Liver (tissue), 3 donors: ENCODE measurements around the gene TLE1.

Source experiments
- EGR1 ChIP-seq, 2 donors: IDR thresholded peaks; 2 replicates each; pipeline ENCODE4 v1.6.1; 2016 to 2018; ENCODE audit warnings: antibody characterized with exemption in 2 of 2, low read depth in 2 of 2
- FOXA1 ChIP-seq: IDR thresholded peaks from 2 replicates; pipeline ENCODE4 v1.6.1; 2016; ENCODE audit warnings: antibody characterized with exemption
- JUND ChIP-seq, 2 donors: IDR thresholded peaks; 2 replicates each; pipeline ENCODE4 v1.6.1; 2016; ENCODE audit warnings: antibody characterized with exemption in 2 of 2
- RAD21 ChIP-seq, 2 donors: IDR thresholded peaks; 2 replicates each; pipeline ENCODE4 v1.6.1; 2016; ENCODE audit warnings: antibody characterized with exemption in 2 of 2, mild to moderate bottlenecking in 2 of 2
- RXRA ChIP-seq, 2 donors: IDR thresholded peaks; 2 replicates each; pipeline ENCODE4 v1.6.1; 2017 to 2018; ENCODE audit warnings: antibody characterized with exemption in 2 of 2, mild to moderate bottlenecking in 1 of 2
- SP1 ChIP-seq: IDR thresholded peaks from 2 replicates; pipeline ENCODE4 v1.6.1; 2018; ENCODE audit warnings: antibody characterized with exemption, mild to moderate bottlenecking
- TAF1 ChIP-seq: conservative IDR thresholded peaks from 2 replicates; pipeline ENCODE4 v1.6.1; 2016; ENCODE audit warnings: antibody characterized with exemption, mild to moderate bottlenecking
- YY1 ChIP-seq: IDR thresholded peaks from 2 replicates; pipeline ENCODE4 v1.6.1; 2016; ENCODE audit warnings: antibody characterized with exemption, mild to moderate bottlenecking
- ZBTB33 ChIP-seq: IDR thresholded peaks from 2 replicates; pipeline ENCODE4 v1.6.1; 2016; ENCODE audit warnings: antibody characterized with exemption
- TF ChIP-seq, protein P1 (sequence below): fragments of 150-350 bp; IDR thresholded peaks from 2 replicates; pipeline ENCODE4 v1.5.1; 2017; ENCODE audit warnings: improper control_type of control experiment, low read depth, low read length; ENCODE audit not compliant: missing input control
- TF ChIP-seq, protein P2 (sequence below): IDR thresholded peaks from 2 replicates; pipeline ENCODE4 v1.6.1; 2016; ENCODE audit warnings: antibody characterized with exemption, mild to moderate bottlenecking
- TF ChIP-seq, protein P3 (sequence below): IDR thresholded peaks from 2 replicates; pipeline ENCODE4 v1.6.1; 2016; ENCODE audit warnings: antibody characterized with exemption
- donor health status: healthy.
- donor health status: healthy.

DNA sequence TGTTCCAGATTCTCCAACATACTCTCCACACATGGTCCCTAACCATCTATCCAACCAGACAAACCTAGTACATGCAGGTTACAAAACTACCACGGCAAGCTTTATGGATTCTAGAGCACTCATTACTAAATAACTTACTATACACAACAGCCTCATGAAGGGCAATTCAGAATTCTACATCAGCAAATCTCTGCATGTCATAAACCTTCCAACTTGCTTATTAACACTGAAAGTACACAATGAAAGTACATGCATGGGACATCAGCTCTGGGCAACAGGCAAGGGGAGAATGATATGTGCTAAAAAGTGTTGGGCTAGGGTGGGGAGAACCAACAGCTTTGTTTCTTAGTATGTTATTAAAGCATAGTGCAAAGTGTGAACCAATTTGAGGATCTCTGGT, 70.4 kb downstream of the TLE1 start:
- TF ChIP-seq, protein P1, sequence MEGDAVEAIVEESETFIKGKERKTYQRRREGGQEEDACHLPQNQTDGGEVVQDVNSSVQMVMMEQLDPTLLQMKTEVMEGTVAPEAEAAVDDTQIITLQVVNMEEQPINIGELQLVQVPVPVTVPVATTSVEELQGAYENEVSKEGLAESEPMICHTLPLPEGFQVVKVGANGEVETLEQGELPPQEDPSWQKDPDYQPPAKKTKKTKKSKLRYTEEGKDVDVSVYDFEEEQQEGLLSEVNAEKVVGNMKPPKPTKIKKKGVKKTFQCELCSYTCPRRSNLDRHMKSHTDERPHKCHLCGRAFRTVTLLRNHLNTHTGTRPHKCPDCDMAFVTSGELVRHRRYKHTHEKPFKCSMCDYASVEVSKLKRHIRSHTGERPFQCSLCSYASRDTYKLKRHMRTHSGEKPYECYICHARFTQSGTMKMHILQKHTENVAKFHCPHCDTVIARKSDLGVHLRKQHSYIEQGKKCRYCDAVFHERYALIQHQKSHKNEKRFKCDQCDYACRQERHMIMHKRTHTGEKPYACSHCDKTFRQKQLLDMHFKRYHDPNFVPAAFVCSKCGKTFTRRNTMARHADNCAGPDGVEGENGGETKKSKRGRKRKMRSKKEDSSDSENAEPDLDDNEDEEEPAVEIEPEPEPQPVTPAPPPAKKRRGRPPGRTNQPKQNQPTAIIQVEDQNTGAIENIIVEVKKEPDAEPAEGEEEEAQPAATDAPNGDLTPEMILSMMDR = no peak
- TF ChIP-seq, protein P2, sequence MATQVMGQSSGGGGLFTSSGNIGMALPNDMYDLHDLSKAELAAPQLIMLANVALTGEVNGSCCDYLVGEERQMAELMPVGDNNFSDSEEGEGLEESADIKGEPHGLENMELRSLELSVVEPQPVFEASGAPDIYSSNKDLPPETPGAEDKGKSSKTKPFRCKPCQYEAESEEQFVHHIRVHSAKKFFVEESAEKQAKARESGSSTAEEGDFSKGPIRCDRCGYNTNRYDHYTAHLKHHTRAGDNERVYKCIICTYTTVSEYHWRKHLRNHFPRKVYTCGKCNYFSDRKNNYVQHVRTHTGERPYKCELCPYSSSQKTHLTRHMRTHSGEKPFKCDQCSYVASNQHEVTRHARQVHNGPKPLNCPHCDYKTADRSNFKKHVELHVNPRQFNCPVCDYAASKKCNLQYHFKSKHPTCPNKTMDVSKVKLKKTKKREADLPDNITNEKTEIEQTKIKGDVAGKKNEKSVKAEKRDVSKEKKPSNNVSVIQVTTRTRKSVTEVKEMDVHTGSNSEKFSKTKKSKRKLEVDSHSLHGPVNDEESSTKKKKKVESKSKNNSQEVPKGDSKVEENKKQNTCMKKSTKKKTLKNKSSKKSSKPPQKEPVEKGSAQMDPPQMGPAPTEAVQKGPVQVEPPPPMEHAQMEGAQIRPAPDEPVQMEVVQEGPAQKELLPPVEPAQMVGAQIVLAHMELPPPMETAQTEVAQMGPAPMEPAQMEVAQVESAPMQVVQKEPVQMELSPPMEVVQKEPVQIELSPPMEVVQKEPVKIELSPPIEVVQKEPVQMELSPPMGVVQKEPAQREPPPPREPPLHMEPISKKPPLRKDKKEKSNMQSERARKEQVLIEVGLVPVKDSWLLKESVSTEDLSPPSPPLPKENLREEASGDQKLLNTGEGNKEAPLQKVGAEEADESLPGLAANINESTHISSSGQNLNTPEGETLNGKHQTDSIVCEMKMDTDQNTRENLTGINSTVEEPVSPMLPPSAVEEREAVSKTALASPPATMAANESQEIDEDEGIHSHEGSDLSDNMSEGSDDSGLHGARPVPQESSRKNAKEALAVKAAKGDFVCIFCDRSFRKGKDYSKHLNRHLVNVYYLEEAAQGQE = no peak
- no peak for TF ChIP-seq JUND (IDR thresholded peaks at IDR 0.05)
- no peak for TF ChIP-seq ZBTB33
- no peak for TF ChIP-seq SP1
- no peak for TF ChIP-seq RXRA (IDR thresholded peaks at IDR 0.05)
- TF ChIP-seq YY1 = no peak
- TF ChIP-seq FOXA1 = no peak
- TF ChIP-seq, protein P3, sequence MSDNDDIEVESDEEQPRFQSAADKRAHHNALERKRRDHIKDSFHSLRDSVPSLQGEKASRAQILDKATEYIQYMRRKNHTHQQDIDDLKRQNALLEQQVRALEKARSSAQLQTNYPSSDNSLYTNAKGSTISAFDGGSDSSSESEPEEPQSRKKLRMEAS = no peak
- no peak for TF ChIP-seq RAD21 (IDR thresholded peaks at IDR 0.05)
- no peak for TF ChIP-seq EGR1 (IDR thresholded peaks at IDR 0.05; ENCODE audit: low read depth in 2 of 2)
- no peak for TF ChIP-seq TAF1
